ENCODE results near the gene REEP3. TPM values are rescaled to one million over a fixed set of nuclear protein-coding genes. Genes with fewer than 3 reads are reported as not detected.

REEP3 gene
- total RNA-seq, 4 donors from 2014 or later: 63.4 to 79.6 (median 73.1) TPM

GRCh38 chr10:63665670-63666134, 144.5 kb downstream of the REEP3 start:
- intact Hi-C loops (cut with DNase I): no loop called here
- WGBS, 2 donors: 80 to 90% methylated on average over 4 of the region's 4 CpGs
- no peak for TF ChIP-seq CTCF (IDR thresholded peaks at IDR 0.05)
- no peak for TF ChIP-seq POLR2A (IDR thresholded peaks at IDR 0.05)
- DNase-seq: no peak
- H3K36me3 ChIP-seq: no peaks in the 10 kb centered on the region
- H3K27me3 ChIP-seq: no peaks in the 10 kb centered on the region
- H3K4me3 ChIP-seq (replicated peaks in 1 of 3): no peak overlapping the region
- no peak overlapping the region for H3K27ac ChIP-seq
- H3K9me3 ChIP-seq: no peaks in the 10 kb centered on the region
- H3K4me1 ChIP-seq: peaks cover 0 to 5% of the 10 kb centered on the region in 2 donors

- H3K9me3 ChIP-seq: no peaks in the 10 kb centered on the region
- intact Hi-C loops (cut with DNase I): no loop called here
- TF ChIP-seq CTCF (IDR thresholded peaks at IDR 0.05) (no peak), POLR2A (IDR thresholded peaks at IDR 0.05) (no peak)
- WGBS, 2 donors: 51 to 61% methylated on average over 4 of the region's 4 CpGs
- H3K27me3 ChIP-seq: no peaks in the 10 kb centered on the region
- H3K36me3 ChIP-seq: no peaks in the 10 kb centered on the region
- H3K4me1 ChIP-seq: peaks cover 12 to 17% of the 10 kb centered on the region in 2 donors
- DNase-seq: no peak
- peak overlapping the region in 1 of 3 donors; percentile 45 for H3K27ac ChIP-seq
- no peak overlapping the region for H3K4me3 ChIP-seq (replicated peaks in 1 of 3)
Measured at GRCh38 chr10:63666836-63667383, 145.7 kb downstream of the REEP3 start.

DNA sequence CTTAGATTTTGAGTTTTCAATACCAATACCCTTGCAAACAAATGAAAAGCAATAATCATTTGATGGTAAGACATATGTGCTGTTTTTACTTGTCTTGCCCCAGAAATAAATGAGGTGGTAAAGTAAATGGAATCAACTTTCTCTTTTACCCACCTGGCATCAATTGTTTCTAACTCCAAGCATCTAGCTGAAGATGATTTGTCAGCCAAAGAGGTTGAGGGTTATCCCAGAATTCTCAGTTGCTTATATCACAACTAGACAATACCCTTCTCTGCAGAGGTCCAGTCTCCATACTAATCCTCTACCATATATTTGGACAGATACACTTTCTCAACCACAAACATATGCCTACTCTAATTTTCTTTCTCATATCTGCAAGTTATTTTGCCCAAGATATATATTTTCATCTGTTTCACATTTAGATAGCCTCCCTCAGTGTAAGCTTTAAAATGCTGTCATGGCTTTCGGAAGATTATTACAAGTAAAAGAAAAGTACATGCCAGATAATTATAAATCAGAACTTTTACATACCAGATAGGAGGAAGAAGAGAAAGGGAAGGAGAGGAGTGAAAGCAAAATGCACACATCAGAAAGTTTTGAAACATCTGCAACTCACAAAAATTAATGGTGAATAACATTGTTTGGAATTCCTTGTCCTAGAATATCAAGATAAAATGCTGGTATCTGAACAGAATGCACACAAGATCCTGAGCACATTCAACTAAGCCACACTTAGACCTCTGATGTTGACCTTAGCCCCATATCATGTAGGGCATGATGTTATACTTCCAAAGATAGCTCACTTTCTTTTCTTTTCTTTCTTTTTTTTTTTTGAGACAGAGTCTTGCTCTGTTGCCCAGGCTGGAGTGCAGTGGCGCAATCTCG, 146.6 kb downstream of the REEP3 start:
- intact Hi-C loops (cut with DNase I): no loop called here
- Histone ChIP-seq H3K27ac (no peak overlapping the region), H3K4me3 (replicated peaks in 1 of 3) (no peak overlapping the region), H3K9me3 (no peaks in the 10 kb centered on the region), H3K27me3 (no peaks in the 10 kb centered on the region), H3K4me1 (peaks cover 21 to 26% of the 10 kb centered on the region in 2 donors), H3K36me3 (no peaks in the 10 kb centered on the region)
- DNase-seq: no peak
- TF ChIP-seq CTCF (IDR thresholded peaks at IDR 0.05): no peak
- no peak for TF ChIP-seq POLR2A (IDR thresholded peaks at IDR 0.05)
- WGBS, 2 donors: 89 to 95% methylated on average over 3 of the region's 3 CpGs

GRCh38 chr10:63670291-63670898, 149.2 kb downstream of the REEP3 start:
- intact Hi-C loops (cut with DNase I): no loop called here
- Histone ChIP-seq H3K27me3 (no peaks in the 10 kb centered on the region), H3K4me3 (replicated peaks in 1 of 3) (no peak overlapping the region), H3K4me1 (peaks cover 28 to 35% of the 10 kb centered on the region in 2 donors), H3K27ac (peak overlapping the region; percentile 59 to 87 (median 77)), H3K36me3 (no peaks in the 10 kb centered on the region), H3K9me3 (no peaks in the 10 kb centered on the region)
- DNase-seq: peak in 1 of 2 donors; percentile 5
- WGBS, 2 donors: 62 to 66% methylated on average over 10 of the region's 10 CpGs
- TF ChIP-seq POLR2A (IDR thresholded peaks at IDR 0.05) (peak in 1 of 2 donors; percentile 9), CTCF (IDR thresholded peaks at IDR 0.05) (no peak)

Measured in thyroid gland (tissue), 4 donors.